Activated naive CD4-positive, alpha-beta T cell treated with anti-CD3 and anti-CD28 coated beads, Interleukin-2, amount 50 U/mL, for 72 hours (primary cell): ENCODE data around the gene STAT4. TPM values are rescaled to one million over a fixed set of nuclear protein-coding genes. Genes with fewer than 3 reads are reported as not detected.

Experiments
- ATAC-seq, 2 donors: fragments of 150-1000 bp; cut with Tn5 transposase; 2 replicates each; pipeline ENCODE4 v1.10.0; 2021; ENCODE audit warnings: mild to moderate bottlenecking in 2 of 2, moderate library complexity in 2 of 2
- DNase-seq, 2 donors: peaks; one replicate each; pipeline ENCODE4 v3.0.0; 2021 to 2022; ENCODE audit warnings: low spot score in 2 of 2
- H3K27ac Mint-ChIP-seq, 2 donors: one replicate each; pipeline ENCODE4 v1.8.0; 2022; ENCODE audit warnings: mild to moderate bottlenecking in 2 of 2, mixed read lengths in 2 of 2
- H3K36me3 Mint-ChIP-seq, 2 donors: one replicate each; pipeline ENCODE4 v1.8.0; 2022; ENCODE audit warnings: mixed read lengths in 2 of 2
- H3K9me3 Mint-ChIP-seq, 2 donors: one replicate each; pipeline ENCODE4 v1.8.0; 2022; ENCODE audit warnings: mixed read lengths in 2 of 2
- total RNA-seq, 2 donors: library from RNA; stranded (reverse); gene quantifications; one replicate each; pipeline ENCODE4 v1.2.3, GENCODE V29; 2022

The STAT4 gene, protein sequence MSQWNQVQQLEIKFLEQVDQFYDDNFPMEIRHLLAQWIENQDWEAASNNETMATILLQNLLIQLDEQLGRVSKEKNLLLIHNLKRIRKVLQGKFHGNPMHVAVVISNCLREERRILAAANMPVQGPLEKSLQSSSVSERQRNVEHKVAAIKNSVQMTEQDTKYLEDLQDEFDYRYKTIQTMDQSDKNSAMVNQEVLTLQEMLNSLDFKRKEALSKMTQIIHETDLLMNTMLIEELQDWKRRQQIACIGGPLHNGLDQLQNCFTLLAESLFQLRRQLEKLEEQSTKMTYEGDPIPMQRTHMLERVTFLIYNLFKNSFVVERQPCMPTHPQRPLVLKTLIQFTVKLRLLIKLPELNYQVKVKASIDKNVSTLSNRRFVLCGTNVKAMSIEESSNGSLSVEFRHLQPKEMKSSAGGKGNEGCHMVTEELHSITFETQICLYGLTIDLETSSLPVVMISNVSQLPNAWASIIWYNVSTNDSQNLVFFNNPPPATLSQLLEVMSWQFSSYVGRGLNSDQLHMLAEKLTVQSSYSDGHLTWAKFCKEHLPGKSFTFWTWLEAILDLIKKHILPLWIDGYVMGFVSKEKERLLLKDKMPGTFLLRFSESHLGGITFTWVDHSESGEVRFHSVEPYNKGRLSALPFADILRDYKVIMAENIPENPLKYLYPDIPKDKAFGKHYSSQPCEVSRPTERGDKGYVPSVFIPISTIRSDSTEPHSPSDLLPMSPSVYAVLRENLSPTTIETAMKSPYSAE
- total RNA-seq = 10 to 100 TPM; 56.5 to 67.1 TPM

DNA sequence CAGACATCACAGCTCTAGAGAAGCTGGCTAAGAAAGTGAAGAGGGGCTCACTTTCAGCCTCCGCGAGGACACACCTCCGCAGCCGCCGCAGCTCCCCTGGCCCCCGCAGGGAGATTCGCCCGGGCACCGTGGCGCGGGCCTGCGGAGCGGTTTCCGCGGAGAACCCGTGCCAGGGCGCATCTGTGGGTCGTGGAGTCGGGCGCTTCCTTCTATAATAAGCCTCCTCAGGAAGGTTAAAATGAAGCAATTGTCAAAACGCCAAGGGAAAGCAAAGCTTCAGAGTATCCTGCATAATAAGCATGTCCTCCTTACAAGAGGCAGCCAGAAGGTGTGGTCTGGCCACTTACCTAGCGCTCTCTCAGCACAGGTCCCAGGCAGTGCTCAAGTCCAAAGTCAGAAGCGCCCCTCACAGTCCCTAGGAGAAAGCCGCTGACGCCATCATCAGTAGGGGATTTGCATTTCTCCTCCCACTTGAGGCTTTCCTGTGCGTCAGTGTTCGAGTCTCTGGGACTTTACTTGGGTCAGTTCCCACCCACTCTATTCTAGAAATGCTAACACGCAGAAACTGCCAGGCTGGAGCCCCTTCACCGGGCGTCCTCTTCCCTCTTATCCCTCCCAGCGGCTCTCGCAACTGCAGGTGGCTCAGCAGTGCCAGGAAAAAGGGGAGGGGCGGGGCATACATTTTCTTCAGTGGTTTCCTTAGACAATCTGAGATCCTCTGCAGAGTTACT, at the start of gene STAT4:
TSS of gene STAT4 (minus strand) at position 395 of the 731 bp plus-strand sequence. CDS start 2,791 bp downstream, outside the sequence.
- Mint-ChIP-seq H3K27ac (peak within 1 kb of the TSS; percentile 93 to 98), H3K9me3 (no peaks in the 10 kb centered on the region), H3K36me3 (peaks cover 13 to 25% of the 10 kb centered on the region in 2 donors)
- peak; percentile 72 to 89 for DNase-seq
- peak; percentile 87 to 92 for ATAC-seq

GRCh38 chr2:191199929-191200512, 49.2 kb upstream of the STAT4 start:
- DNase-seq (no peak), ATAC-seq (no peak)
- Mint-ChIP-seq H3K27ac (no peak overlapping the region), H3K36me3 (peaks cover 0 to 35% of the 10 kb centered on the region in 2 donors), H3K9me3 (peaks cover 0 to 30% of the 10 kb centered on the region in 2 donors)

DNA sequence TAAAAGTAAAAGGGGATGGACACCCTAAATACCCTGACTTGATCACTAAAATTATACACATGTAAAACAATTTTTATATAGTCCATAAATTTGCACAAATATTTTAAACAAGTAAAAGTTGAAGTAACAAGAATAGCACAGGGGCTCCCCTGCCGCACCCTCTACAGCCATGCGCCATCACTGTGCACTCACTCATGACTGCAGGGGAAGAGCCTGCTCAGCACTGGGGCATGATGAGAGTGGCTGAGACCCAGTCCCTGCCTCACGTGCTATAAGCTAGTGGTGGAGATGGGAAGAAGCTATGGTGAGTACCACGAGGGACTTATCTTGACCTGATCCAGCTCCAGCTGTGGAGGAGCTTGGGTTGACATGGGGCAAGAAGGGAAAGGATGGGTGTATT, 47.5 kb upstream of the STAT4 start:
- Mint-ChIP-seq H3K27ac (no peak overlapping the region), H3K9me3 (peaks cover 0 to 30% of the 10 kb centered on the region in 2 donors), H3K36me3 (peaks cover 0 to 35% of the 10 kb centered on the region in 2 donors)
- no peak for ATAC-seq
- no peak for DNase-seq

GRCh38 chr2:191197096-191197495, 46.3 kb upstream of the STAT4 start:
- peaks cover 0 to 33% of the 10 kb centered on the region in 2 donors for H3K36me3 Mint-ChIP-seq
- peaks cover 0 to 31% of the 10 kb centered on the region in 2 donors for H3K9me3 Mint-ChIP-seq
- no peak for ATAC-seq
- DNase-seq = no peak
- no peak overlapping the region for H3K27ac Mint-ChIP-seq

DNA sequence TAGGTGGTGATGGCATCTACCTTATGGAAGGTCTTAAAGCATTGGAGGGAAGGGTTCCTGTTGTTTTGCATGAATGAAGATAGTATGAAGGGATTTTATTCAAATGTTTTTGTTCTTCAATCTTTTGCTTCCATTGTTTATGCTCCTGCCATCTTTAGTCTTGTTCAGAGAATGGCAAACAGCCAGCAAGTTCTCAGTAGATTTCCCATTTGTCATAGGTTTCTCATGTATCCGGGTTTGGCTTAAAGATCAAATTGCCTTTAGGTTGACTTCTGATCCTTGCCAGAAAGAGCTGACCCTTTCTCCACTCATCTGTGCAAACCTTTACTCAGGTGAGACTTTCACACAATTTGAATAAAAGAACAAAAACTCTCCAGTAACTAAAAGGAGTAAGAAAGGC, 44.2 kb upstream of the STAT4 start:
- no peak for ATAC-seq
- Mint-ChIP-seq H3K9me3 (peaks cover 4 to 37% of the 10 kb centered on the region in 2 donors), H3K27ac (peak overlapping the region; percentile 81 to 96), H3K36me3 (peaks cover 0 to 52% of the 10 kb centered on the region in 2 donors)
- DNase-seq = no peak

GRCh38 chr2:191190861-191191552, 40.2 kb upstream of the STAT4 start:
- no peak for DNase-seq
- peaks cover 0 to 49% of the 10 kb centered on the region in 2 donors for H3K36me3 Mint-ChIP-seq
- H3K27ac Mint-ChIP-seq = no peak overlapping the region

GRCh38 chr2:191190435-191190834, 39.6 kb upstream of the STAT4 start:
- peaks cover 0 to 46% of the 10 kb centered on the region in 2 donors for H3K36me3 Mint-ChIP-seq
- ATAC-seq (no peak), DNase-seq (no peak)
- peaks cover 4 to 13% of the 10 kb centered on the region in 2 donors for H3K9me3 Mint-ChIP-seq
- no peak overlapping the region for H3K27ac Mint-ChIP-seq

More at GRCh38 chr2:191190861-191191552, 40.2 kb upstream of the STAT4 start:
- H3K9me3 Mint-ChIP-seq = peaks cover 4 to 15% of the 10 kb centered on the region in 2 donors
- no peak for ATAC-seq

DNA sequence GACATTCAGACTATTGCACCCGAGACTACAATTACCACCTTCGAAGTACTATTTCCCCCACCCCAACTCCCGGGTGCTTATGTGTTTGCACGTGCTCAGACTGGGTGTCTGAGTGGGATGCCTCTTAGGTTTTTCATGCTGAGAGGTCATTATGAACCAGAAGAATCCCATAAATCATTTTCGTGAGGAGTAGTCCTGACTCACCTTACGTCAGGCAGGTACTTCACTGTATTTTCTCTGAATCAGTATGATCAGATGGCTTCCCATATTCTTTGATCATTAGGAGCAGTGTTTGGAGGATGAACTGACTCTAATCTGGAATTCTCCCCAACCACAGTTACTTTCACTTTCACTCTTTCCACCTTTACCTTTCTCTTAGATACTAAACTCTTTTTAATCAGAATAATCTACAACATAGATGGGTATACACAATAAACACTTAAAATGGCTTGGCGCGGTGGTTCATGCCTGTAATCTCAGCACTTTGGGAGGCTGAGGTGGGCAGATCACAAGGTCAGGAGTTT, 38.4 kb upstream of the STAT4 start:
- ATAC-seq = peak in 1 of 2 donors; percentile 8
- Mint-ChIP-seq H3K36me3 (peaks cover 0 to 46% of the 10 kb centered on the region in 2 donors), H3K27ac (peak overlapping the region; percentile 57 to 74), H3K9me3 (peaks cover 4 to 13% of the 10 kb centered on the region in 2 donors)
- no peak for DNase-seq

DNA sequence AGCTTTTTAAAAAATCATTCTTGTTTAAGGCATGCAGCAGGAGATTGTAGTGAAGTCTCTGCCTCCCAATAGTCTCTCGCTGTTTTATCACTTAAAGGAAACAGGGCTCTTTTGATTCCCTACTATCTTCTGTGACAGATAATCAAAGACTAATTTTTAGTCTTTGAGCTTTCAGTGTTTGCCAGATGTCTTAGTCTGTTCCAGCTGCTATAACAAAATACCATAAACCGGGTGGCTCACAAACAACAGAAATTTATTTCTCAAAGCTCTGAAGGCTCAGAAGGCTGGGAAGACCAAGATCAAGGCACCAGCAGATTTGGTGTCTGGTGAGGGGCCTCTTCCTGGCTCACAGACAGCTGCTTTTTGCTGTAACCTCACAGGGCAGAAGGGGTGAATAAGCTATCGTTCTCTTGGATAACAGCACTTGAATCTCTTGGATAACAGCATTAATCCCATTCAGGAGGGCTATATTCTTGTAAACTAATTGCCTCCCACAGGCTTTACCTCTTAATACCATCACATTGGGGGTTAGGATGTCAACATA, 37.8 kb upstream of the STAT4 start:
- peak overlapping the region; percentile 50 to 74 for H3K27ac Mint-ChIP-seq

GRCh38 chr2:191187105-191187829, 36.5 kb upstream of the STAT4 start:
- Mint-ChIP-seq H3K27ac (no peak overlapping the region), H3K9me3 (peaks cover 4 to 13% of the 10 kb centered on the region in 2 donors), H3K36me3 (peaks cover 0 to 46% of the 10 kb centered on the region in 2 donors)
- ATAC-seq (peak in 1 of 2 donors; percentile 37), DNase-seq (no peak)

More for the DNA sequence above, 37.8 kb upstream of the STAT4 start:
- Mint-ChIP-seq H3K36me3 (peaks cover 0 to 46% of the 10 kb centered on the region in 2 donors), H3K9me3 (peaks cover 4 to 13% of the 10 kb centered on the region in 2 donors)
- ATAC-seq (no peak), DNase-seq (no peak)

GRCh38 chr2:191184457-191184856, 33.7 kb upstream of the STAT4 start:
- Mint-ChIP-seq H3K9me3 (no peaks in the 10 kb centered on the region), H3K36me3 (peaks cover 0 to 18% of the 10 kb centered on the region in 2 donors), H3K27ac (no peak overlapping the region)
- ATAC-seq (no peak), DNase-seq (no peak)

DNA sequence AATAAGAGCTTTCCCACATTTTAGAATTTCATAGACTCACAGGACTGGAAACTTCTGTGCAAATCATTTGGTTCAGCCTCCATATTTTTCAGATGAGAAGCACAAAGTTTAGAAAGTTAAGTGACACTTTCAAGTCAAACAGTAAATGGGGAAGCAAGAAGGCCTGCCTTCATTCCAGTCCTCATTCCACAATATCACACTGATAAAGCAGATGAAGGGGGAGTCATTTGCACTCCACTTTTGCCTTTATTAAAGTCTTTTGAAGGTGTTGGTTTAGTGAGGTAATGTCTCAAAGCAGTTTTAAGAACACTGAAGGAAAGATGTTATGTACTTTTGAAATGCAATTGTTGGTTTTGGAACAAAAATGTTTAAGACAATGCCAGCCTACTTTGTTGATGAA, 32.7 kb upstream of the STAT4 start:
- ATAC-seq (no peak), DNase-seq (no peak)
- H3K9me3 Mint-ChIP-seq = peaks cover 0 to 5% of the 10 kb centered on the region in 2 donors
- H3K36me3 Mint-ChIP-seq = peaks cover 0 to 8% of the 10 kb centered on the region in 2 donors
- no peak overlapping the region for H3K27ac Mint-ChIP-seq

GRCh38 chr2:191183081-191183480, 32.3 kb upstream of the STAT4 start:
- DNase-seq (no peak), ATAC-seq (no peak)
- H3K36me3 Mint-ChIP-seq = peaks cover 0 to 4% of the 10 kb centered on the region in 2 donors
- H3K9me3 Mint-ChIP-seq = peaks cover 0 to 6% of the 10 kb centered on the region in 2 donors
- H3K27ac Mint-ChIP-seq = no peak overlapping the region

- no peak for DNase-seq
- Mint-ChIP-seq H3K36me3 (no peaks in the 10 kb centered on the region), H3K27ac (peak overlapping the region in 1 of 2 donors; percentile 20), H3K9me3 (peaks cover 0 to 6% of the 10 kb centered on the region in 2 donors)
- peak in 1 of 2 donors; percentile 72 for ATAC-seq
These were observed 29.9 kb upstream of the STAT4 start for GRCh38 chr2:191180713-191181112.
